ENCODE results near the gene SNAPIN.
"Not testable (repeated sequence)": the region's sequence is repeated elsewhere in the genome, so short reads cannot be mapped to it uniquely, and the experiment has no call there.

Gene SNAPIN

DNA sequence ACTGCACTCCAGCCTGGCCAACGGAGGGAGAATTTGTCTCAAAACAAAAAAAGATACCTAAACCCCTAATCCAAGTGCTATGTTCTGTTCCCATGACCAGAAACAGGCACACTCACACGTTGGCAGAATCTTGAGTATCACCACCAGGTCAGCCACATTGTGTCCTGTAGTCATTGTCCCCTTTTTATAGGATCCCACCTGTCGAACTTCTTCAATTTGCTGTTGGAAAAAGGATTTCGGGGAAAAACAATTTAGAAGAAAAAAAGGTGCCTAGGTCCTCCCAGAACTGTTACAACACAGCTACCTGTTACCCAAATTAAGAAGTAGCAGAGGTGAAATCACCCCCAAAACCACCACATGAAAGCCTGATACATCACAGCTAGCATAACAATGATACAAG, 8.9 kb downstream of the SNAPIN start:
- Histone ChIP-seq H3K27me3 (no peaks in the 10 kb centered on the region), H3K9me3 (no peaks in the 10 kb centered on the region), H3K27ac (no peak overlapping the region), H3K36me3 (peaks cover 62 to 70% (median 67%) of the 10 kb centered on the region in 3 donors), H3K4me1 (peaks cover 0 to 23% (median 17%) of the 10 kb centered on the region in 4 donors), H3K4me3 (no peak overlapping the region)
- TF ChIP-seq, protein P1, sequence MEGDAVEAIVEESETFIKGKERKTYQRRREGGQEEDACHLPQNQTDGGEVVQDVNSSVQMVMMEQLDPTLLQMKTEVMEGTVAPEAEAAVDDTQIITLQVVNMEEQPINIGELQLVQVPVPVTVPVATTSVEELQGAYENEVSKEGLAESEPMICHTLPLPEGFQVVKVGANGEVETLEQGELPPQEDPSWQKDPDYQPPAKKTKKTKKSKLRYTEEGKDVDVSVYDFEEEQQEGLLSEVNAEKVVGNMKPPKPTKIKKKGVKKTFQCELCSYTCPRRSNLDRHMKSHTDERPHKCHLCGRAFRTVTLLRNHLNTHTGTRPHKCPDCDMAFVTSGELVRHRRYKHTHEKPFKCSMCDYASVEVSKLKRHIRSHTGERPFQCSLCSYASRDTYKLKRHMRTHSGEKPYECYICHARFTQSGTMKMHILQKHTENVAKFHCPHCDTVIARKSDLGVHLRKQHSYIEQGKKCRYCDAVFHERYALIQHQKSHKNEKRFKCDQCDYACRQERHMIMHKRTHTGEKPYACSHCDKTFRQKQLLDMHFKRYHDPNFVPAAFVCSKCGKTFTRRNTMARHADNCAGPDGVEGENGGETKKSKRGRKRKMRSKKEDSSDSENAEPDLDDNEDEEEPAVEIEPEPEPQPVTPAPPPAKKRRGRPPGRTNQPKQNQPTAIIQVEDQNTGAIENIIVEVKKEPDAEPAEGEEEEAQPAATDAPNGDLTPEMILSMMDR (IDR thresholded peaks at IDR 0.05): no peak
- peak in 1 of 2 donors; percentile 20 for DNase-seq
- intact Hi-C loops (cut with DNase I; ENCODE audit: low total_unique reads): no loop called here

DNA sequence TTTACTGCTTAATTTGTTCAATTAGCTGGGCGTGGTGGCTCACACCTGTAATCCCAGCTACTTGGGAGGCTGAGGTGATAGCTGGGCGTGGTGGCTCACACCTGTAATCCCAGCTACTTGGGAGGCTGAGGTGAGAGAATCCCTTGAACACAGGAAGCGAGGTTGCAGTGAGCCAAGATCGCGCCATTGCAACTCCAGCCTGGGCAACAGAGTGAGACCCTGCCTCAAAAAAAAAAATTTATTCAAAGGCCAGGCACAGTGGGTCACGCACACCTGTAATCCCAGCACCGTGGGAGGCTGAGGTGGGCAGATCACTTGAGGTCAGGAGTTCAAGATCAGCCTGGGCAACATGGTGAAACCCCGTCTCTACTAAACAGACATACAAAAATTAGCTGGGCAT, 10.2 kb downstream of the SNAPIN start:
- H3K9me3 ChIP-seq; intact Hi-C loops (cut with DNase I; ENCODE audit: low total_unique reads); H3K27me3 ChIP-seq; DNase-seq; H3K27ac ChIP-seq; H3K4me3 ChIP-seq: not testable (repeated sequence)
- Histone ChIP-seq H3K36me3 (peaks cover 50 to 58% (median 55%) of the 10 kb centered on the region in 3 donors), H3K4me1 (peaks cover 0 to 23% (median 17%) of the 10 kb centered on the region in 4 donors)

DNA sequence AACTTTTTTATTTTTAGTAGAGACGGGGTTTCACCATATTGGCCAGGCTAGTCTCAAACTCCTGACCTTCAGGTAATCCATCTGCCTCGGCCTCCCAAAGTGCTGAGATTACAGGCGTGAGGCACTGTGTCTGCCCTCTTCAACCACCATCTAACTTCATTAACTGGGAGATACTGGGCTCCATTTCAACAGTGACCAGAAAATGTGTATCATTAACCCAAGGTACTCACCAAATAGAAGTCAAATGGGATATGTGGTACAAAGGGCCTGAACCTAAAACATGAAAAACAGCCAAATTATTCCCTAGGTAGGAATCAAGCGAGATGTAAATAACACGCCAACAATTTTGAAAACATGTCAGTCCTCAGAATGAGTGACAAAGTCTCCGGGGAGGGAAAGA, 11.1 kb downstream of the SNAPIN start:
- no peak for DNase-seq
- Histone ChIP-seq H3K4me3 (peak overlapping the region in 1 of 2 donors; percentile 78), H3K4me1 (peaks cover 0 to 23% (median 17%) of the 10 kb centered on the region in 4 donors), H3K36me3 (peaks cover 40 to 49% (median 45%) of the 10 kb centered on the region in 3 donors), H3K27ac (peak overlapping the region in 1 of 2 donors; percentile 83), H3K27me3 (no peaks in the 10 kb centered on the region), H3K9me3 (no peaks in the 10 kb centered on the region)
- intact Hi-C loops (cut with DNase I; ENCODE audit: low total_unique reads): loop anchor here (5.0 to 10.0 kb wide), 3 partner anchors 102 to 315 kb away; partner anchors contain the start of genes DENND4B, RAB13 and S100A2
- TF ChIP-seq, protein P1 (IDR thresholded peaks at IDR 0.05): no peak

DNA sequence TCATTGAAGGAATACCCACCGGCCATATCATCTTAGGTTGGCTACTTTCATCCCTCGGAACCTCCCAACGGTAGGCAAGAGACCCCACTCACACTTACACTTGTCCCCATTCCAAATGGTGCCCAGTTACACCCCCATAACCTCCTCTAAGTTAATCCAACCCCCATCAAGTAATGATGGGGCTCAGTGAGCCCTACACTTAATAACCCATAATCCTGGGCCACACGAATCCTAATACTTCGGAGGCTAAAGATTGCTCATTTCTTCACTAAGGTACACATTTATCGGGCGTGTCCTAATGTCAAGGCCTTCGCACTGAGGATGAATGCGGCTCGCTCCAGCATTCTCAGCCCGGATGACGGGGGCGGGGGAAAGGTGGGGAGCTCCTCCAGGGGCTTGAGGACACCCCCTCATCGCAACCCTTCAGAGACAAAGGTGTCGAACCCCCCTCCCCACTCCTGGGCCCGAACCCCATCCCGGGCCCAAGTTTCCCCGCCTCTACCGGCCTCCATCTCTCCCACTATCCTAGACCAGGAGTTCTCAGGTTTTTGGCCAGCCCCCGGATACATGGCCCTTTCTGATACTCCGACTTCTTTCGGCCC, 11.9 kb downstream of the SNAPIN start:
- TF ChIP-seq, protein P1 (IDR thresholded peaks at IDR 0.05): no peak
- peak overlapping the region; percentile 82 to 83 for H3K27ac ChIP-seq
- H3K9me3 ChIP-seq: no peaks in the 10 kb centered on the region
- DNase-seq: peak in 1 of 2 donors; percentile 75
- peak overlapping the region; percentile 73 to 78 for H3K4me3 ChIP-seq
- H3K4me1 ChIP-seq: peaks cover 0 to 23% (median 17%) of the 10 kb centered on the region in 4 donors
- intact Hi-C loops (cut with DNase I; ENCODE audit: low total_unique reads): loop anchor here (5.0 to 10.0 kb wide), 3 partner anchors 103 to 314 kb away; partner anchors contain the start of genes DENND4B, RAB13 and S100A2
- H3K27me3 ChIP-seq: no peaks in the 10 kb centered on the region
- peaks cover 33 to 41% (median 38%) of the 10 kb centered on the region in 3 donors for H3K36me3 ChIP-seq

DNA sequence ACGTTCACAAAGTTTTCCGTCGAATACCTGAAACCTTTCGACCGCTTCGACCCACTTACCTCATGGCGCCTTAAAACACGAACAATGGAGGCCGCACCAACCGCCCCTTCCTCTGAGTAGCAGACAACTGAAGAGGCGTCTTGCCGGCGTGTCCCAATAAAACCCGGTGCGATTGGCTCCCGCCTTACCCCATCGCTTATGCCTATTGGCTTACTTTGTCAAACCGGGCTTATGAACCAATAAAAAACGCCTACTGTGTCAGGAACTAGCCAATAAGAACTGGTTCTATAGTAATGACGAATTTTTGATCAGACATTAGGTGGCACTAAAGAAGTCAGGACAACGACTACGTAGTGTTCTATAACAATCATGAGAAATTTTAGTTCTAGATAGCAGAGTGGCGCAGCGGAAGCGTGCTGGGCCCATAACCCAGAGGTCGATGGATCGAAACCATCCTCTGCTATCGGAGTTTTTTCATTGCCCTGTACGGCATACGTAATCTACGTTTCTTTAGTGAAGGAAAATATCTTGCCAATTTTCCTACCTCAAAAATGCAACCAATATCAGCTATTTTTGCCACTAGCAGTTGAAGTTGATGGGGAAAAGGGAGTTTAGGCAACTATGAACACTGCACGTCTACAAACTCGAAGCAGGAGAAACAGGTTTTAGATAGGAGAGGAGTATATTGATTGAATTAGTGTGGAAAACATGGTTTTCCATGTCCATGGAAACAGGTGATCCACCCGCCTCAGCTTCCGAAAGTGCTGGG, 12.5 kb downstream of the SNAPIN start, which contains the start of gene ILF2:
Gene ILF2, minus strand, starts transcription at position 135 of the 769 bp plus-strand sequence. Its CDS starts 71 bp downstream, at position 64.
- no peaks in the 10 kb centered on the region for H3K9me3 ChIP-seq
- H3K36me3 ChIP-seq: peaks cover 26 to 34% (median 31%) of the 10 kb centered on the region in 3 donors
- peaks cover 0 to 23% (median 17%) of the 10 kb centered on the region in 4 donors for H3K4me1 ChIP-seq
- intact Hi-C loops (cut with DNase I; ENCODE audit: low total_unique reads): loop anchor here (5.0 to 10.0 kb wide), 3 partner anchors 104 to 314 kb away; partner anchors contain the start of genes DENND4B, RAB13 and S100A2
- H3K4me3 ChIP-seq: peak within 1 kb of the TSS; percentile 73 to 78
- DNase-seq: peak; percentile 95 to 99
- TF ChIP-seq, protein P1 (IDR thresholded peaks at IDR 0.05): peak in 1 of 2 experiments; percentile 37
- no peaks in the 10 kb centered on the region for H3K27me3 ChIP-seq
- H3K27ac ChIP-seq: peak within 1 kb of the TSS; percentile 84 to 87

DNA sequence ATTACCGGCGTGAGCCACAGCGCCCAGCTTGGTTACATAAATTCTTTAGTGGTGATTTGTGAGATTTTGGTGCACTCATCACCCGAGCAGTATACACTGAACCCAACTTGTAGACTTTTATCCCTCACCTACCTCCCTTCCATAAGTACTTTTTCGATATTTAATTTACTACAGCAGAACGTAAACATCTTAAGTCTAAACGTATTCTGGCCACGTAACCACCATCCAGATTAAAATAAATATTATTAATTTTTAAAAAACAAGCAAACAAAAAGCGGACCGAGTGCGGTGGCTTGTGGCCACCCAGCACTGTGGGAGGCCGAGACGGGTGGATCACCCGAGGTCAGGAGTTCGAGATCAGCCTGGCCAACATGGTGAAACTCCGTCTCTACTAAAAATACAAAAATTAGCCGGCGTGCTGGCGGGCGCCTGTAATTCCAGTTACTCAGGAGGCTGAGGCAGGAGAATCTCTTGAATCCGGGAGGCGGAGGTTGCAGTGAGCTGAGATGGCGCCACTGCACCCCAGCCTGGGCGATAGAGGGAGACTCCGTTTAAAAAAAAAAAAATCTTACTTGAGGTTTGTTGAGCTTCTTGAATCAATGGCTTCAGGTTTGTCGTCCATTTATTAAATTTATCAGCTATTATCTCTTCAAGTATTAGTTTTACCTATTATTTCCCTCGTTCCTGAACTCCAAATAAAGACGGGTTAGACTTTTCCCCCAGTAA, 13.3 kb downstream of the SNAPIN start:
- intact Hi-C loops (cut with DNase I; ENCODE audit: low total_unique reads): loop anchor here (5.0 to 10.0 kb wide), 3 partner anchors 104 to 313 kb away; partner anchors contain the start of genes DENND4B, RAB13 and S100A2
- Histone ChIP-seq H3K4me1 (peaks cover 0 to 23% (median 17%) of the 10 kb centered on the region in 4 donors), H3K4me3 (peak overlapping the region; percentile 73 to 78), H3K36me3 (peaks cover 18 to 27% (median 23%) of the 10 kb centered on the region in 3 donors), H3K27ac (peak overlapping the region; percentile 84 to 87)
- not testable (repeated sequence) for H3K9me3 ChIP-seq, H3K27me3 ChIP-seq
- peak; percentile 50 to 79 for DNase-seq

Measured in tibial artery (tissue), 4 donors.